ENCODE results near the gene FBXO39.

DNA sequence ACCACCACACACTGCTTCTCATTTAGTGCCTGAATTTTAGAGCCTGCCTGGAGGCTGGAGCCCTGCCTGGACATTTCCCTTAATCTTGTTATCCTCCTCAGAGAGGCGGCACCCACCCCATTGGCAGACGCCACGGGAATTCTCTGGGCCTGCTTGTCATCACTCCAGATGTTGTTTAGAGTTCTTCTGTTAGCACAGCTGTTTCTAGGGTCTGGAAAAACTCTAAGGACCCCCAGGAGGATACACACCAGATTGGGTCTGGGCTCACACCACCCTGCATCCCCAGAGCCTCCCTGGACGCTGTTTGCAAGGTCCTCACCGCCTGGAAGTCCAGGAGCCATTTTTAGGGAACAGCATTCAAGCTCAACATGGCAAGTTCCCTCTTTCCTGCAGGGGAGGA lies 20.7 kb upstream of the FBXO39 start:
- no peak for TF ChIP-seq POLR2A (IDR thresholded peaks at IDR 0.05)
- TF ChIP-seq, protein P1, sequence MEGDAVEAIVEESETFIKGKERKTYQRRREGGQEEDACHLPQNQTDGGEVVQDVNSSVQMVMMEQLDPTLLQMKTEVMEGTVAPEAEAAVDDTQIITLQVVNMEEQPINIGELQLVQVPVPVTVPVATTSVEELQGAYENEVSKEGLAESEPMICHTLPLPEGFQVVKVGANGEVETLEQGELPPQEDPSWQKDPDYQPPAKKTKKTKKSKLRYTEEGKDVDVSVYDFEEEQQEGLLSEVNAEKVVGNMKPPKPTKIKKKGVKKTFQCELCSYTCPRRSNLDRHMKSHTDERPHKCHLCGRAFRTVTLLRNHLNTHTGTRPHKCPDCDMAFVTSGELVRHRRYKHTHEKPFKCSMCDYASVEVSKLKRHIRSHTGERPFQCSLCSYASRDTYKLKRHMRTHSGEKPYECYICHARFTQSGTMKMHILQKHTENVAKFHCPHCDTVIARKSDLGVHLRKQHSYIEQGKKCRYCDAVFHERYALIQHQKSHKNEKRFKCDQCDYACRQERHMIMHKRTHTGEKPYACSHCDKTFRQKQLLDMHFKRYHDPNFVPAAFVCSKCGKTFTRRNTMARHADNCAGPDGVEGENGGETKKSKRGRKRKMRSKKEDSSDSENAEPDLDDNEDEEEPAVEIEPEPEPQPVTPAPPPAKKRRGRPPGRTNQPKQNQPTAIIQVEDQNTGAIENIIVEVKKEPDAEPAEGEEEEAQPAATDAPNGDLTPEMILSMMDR (IDR thresholded peaks at IDR 0.05), result no peak

All from esophagus squamous epithelium (tissue), 4 donors.